PC-9 (cell line): Measurements from ENCODE around the gene ELFN1. TPM values are rescaled to one million over a fixed set of nuclear protein-coding genes. Genes with fewer than 3 reads are reported as not detected.

Source experiments
- BruUV-seq: library from RNA; stranded (reverse); fragments of 400-500 nt; replicated peaks from 2 replicates; lab custom pipeline; 2021; lab: Mats Ljungman, UMichigan
- CTCF ChIA-PET: fragments of 300-600 bp; sonication (Branson Sonifier 250); formaldehyde crosslinking; loops from one replicate; lab custom pipeline; 2022; ENCODE audit warnings: antibody characterized with exemption; lab: Charles Lee
- POLR2A ChIA-PET: fragments of 300-600 bp; sonication (Branson Sonifier 250); formaldehyde crosslinking; loops from one replicate; lab custom pipeline; 2022; ENCODE audit warnings: antibody characterized with exemption; ENCODE audit not compliant: unreplicated experiment; lab: Charles Lee
- DNase-seq, 2 experiments: peaks; one replicate each; pipeline versions ENCODE4 v3.0.0 to v3.0.0-alpha.2; 2015 to 2022; ENCODE audit warnings: mixed read lengths in 1 of 2
- H2AFZ ChIP-seq: fragments of 200-600 bp; sonication (generic); 2 replicates; pipeline ENCODE4 v1.8.1; 2017; ENCODE audit warnings: antibody characterized with exemption
- H3F3A ChIP-seq: fragments of 200-600 bp; sonication (generic); 2 replicates; pipeline ENCODE4 v1.8.1; 2017; ENCODE audit warnings: antibody characterized with exemption, mild to moderate bottlenecking, low read depth; ENCODE audit not compliant: insufficient read depth
- H3K27ac ChIP-seq: fragments of 200-600 bp; sonication (generic); 2 replicates; pipeline ENCODE4 v1.6.1; 2016; ENCODE audit warnings: mixed run types
- H3K27me3 ChIP-seq: fragments of 200-600 bp; sonication (generic); 2 replicates; pipeline ENCODE4 v1.6.1; 2016; ENCODE audit warnings: low read depth, mixed run types; ENCODE audit not compliant: insufficient read depth
- H3K36me3 ChIP-seq: fragments of 200-600 bp; sonication (generic); 2 replicates; pipeline ENCODE4 v1.6.1; 2016; ENCODE audit warnings: low read depth, mixed run types
- H3K4me1 ChIP-seq: fragments of 200-600 bp; sonication (generic); replicated peaks from 2 replicates; pipeline ENCODE4 v1.6.1; 2016; ENCODE audit warnings: mixed run types; ENCODE audit not compliant: insufficient read depth
- H3K4me2 ChIP-seq: fragments of 200-600 bp; sonication (generic); 2 replicates; pipeline ENCODE4 v1.6.1; 2017; ENCODE audit warnings: mixed run types
- H3K4me3 ChIP-seq: fragments of 200-600 bp; sonication (generic); 2 replicates; pipeline ENCODE4 v1.6.1; 2016; ENCODE audit warnings: mixed run types
- H3K79me2 ChIP-seq: fragments of 200-600 bp; sonication (generic); 2 replicates; pipeline ENCODE4 v1.6.1; 2017; ENCODE audit warnings: low read depth, mixed run types
- H3K9me2 ChIP-seq: fragments of 200-600 bp; sonication (generic); 2 replicates; pipeline ENCODE4 v1.8.1; 2017; ENCODE audit warnings: mild to moderate bottlenecking; ENCODE audit not compliant: insufficient read depth
- H3K9me3 ChIP-seq: fragments of 200-600 bp; sonication (generic); 2 replicates; pipeline ENCODE4 v1.8.1; 2016; ENCODE audit warnings: low read depth; ENCODE audit not compliant: insufficient read depth
- H4K20me1 ChIP-seq: fragments of 200-600 bp; sonication (generic); 2 replicates; pipeline ENCODE4 v1.8.1; 2017; ENCODE audit not compliant: insufficient read depth
- CTCF ChIP-seq: fragments of 200-600 bp; sonication (generic); conservative IDR thresholded peaks from 2 replicates; pipeline ENCODE4 v1.6.1; 2017; ENCODE audit warnings: mixed run types, antibody characterized with exemption, mild to moderate bottlenecking, moderate library complexity
- EZH2 ChIP-seq: fragments of 200-600 bp; sonication (generic); IDR thresholded peaks from 2 replicates; pipeline ENCODE4 v1.8.0; 2017; ENCODE audit warnings: antibody characterized with exemption, low read depth
- intact Hi-C: fragments of 100-400 bp; cut with micrococcal nuclease; formaldehyde crosslinking; loops from one replicate; pipeline ENCODE4 v1.10.0; 2022; ENCODE audit not compliant: unreplicated experiment
- total RNA-seq: library from RNA; stranded (reverse); gene quantifications from 2 replicates; pipeline ENCODE4 v1.2.3, GENCODE V29; 2021

ELFN1 gene
- total RNA-seq, 1 experiment from 2014 or later = 0.09 TPM

GRCh38 chr7:1770331-1770730, 100.3 kb downstream of the ELFN1 start:
- Histone ChIP-seq H3F3A (0 out of 2 replicates have a peak, but pooled peaks cover 4% of the 10 kb centered on the region), H2AFZ (no peak overlapping the region), H3K36me3 (no peaks in the 10 kb centered on the region), H3K27me3 (peaks cover 92% of the 10 kb centered on the region), H3K79me2 (no peaks in the 10 kb centered on the region), H4K20me1 (no peaks in the 10 kb centered on the region; the same call in 1 of the 2 replicates), H3K9me2 (no peaks in the 10 kb centered on the region), H3K4me2 (no peak overlapping the region), H3K27ac (no peak overlapping the region), H3K4me3 (no peak overlapping the region), H3K9me3 (no peaks in the 10 kb centered on the region), H3K4me1 (no peaks in the 10 kb centered on the region)
- intact Hi-C loops = no loop called here
- no peak for DNase-seq
- TF ChIP-seq CTCF (no peak), EZH2 (no peak)
- BruUV-seq = no TSS peak
- ChIA-PET CTCF (no interaction called here), POLR2A (interaction anchor here (0.6 kb wide), 1 partner anchor 1082 kb away, joined by 4 read pairs; no protein-coding TSS in a partner anchor)

- no peaks in the 10 kb centered on the region for H3K9me2 ChIP-seq
- no peak overlapping the region for H3K4me2 ChIP-seq
- ChIA-PET POLR2A (no interaction called here), CTCF (no interaction called here)
- H3K79me2 ChIP-seq = no peaks in the 10 kb centered on the region
- no peaks in the 10 kb centered on the region for H3K36me3 ChIP-seq
- intact Hi-C loops = no loop called here
- H3K27ac ChIP-seq = no peak overlapping the region
- TF ChIP-seq CTCF (no peak), EZH2 (no peak)
- no peaks in the 10 kb centered on the region for H4K20me1 ChIP-seq
- DNase-seq = no peak
- no peak overlapping the region for H3K4me3 ChIP-seq
- no peaks in the 10 kb centered on the region for H3K4me1 ChIP-seq
- no TSS peak for BruUV-seq
- 0 out of 2 replicates have a peak, but pooled peaks cover 4% of the 10 kb centered on the region for H3F3A ChIP-seq
- no peak overlapping the region for H2AFZ ChIP-seq
- H3K27me3 ChIP-seq = peaks cover 71% of the 10 kb centered on the region
- no peaks in the 10 kb centered on the region; the same call in 1 of the 2 replicates for H3K9me3 ChIP-seq
These were observed 105.3 kb downstream of the ELFN1 start for GRCh38 chr7:1775389-1775788.

GRCh38 chr7:1777122-1777521, 107.0 kb downstream of the ELFN1 start:
- H3K79me2 ChIP-seq = no peaks in the 10 kb centered on the region
- H3K27ac ChIP-seq = no peak overlapping the region
- intact Hi-C loops = no loop called here
- H3K9me3 ChIP-seq = no peaks in the 10 kb centered on the region; the same call in 1 of the 2 replicates
- no peaks in the 10 kb centered on the region for H3K4me1 ChIP-seq
- no peak for DNase-seq
- no peak overlapping the region for H3K4me3 ChIP-seq
- no peak overlapping the region for H2AFZ ChIP-seq
- 0 out of 2 replicates have a peak, but pooled peaks cover 4% of the 10 kb centered on the region for H3F3A ChIP-seq
- H3K4me2 ChIP-seq = no peak overlapping the region
- H3K27me3 ChIP-seq = peaks cover 65% of the 10 kb centered on the region
- CTCF ChIA-PET = no interaction called here
- POLR2A ChIA-PET = no interaction called here
- TF ChIP-seq EZH2 = no peak
- TF ChIP-seq CTCF = no peak
- no peaks in the 10 kb centered on the region for H3K36me3 ChIP-seq
- BruUV-seq = no TSS peak
- no peaks in the 10 kb centered on the region for H3K9me2 ChIP-seq
- no peaks in the 10 kb centered on the region for H4K20me1 ChIP-seq
